Astrocyte (in vitro differentiated cells and primary cell): ENCODE results near the gene NKD1.

Source experiments
- CTCF ChIP-seq: IDR thresholded peaks from 2 replicates; pipeline ENCODE4 v1.5.1; 2011; ENCODE audit warnings: low read depth, mild to moderate bottlenecking, inconsistent platforms, low read length, moderate library complexity; ENCODE audit not compliant: insufficient read depth
- EZH2 ChIP-seq: IDR thresholded peaks from 2 replicates; pipeline ENCODE4 v1.6.1; 2012; ENCODE audit warnings: mild to moderate bottlenecking, low read length, inconsistent platforms; ENCODE audit not compliant: insufficient read depth

- no peak for TF ChIP-seq CTCF
- TF ChIP-seq EZH2 = no peak
Observed at GRCh38 chr16:50530277-50531236, 17.6 kb upstream of the NKD1 start.
